HEK293T (cell line): ENCODE results near the gene INPP4A.

Source experiments
- BHLHE40 ChIP-seq: fragments of 450-650 bp; IDR thresholded peaks from 2 replicates; pipeline ENCODE4 v1.6.1; 2016; ENCODE audit warnings: mild to moderate bottlenecking, moderate library complexity, borderline replicate concordance
- ELF4 ChIP-seq: fragments of 450-650 bp; IDR thresholded peaks from 2 replicates; pipeline ENCODE4 v1.6.1; 2017; ENCODE audit warnings: antibody characterized with exemption
- FOXM1 ChIP-seq: fragments of 450-650 bp; IDR thresholded peaks from 2 replicates; pipeline ENCODE4 v1.6.1; 2017; ENCODE audit warnings: mild to moderate bottlenecking, borderline replicate concordance
- HDGF ChIP-seq: fragments of 450-650 bp; IDR thresholded peaks from 2 replicates; pipeline ENCODE4 v1.6.1; 2017; ENCODE audit warnings: antibody characterized with exemption, borderline replicate concordance
- L3MBTL2 ChIP-seq: fragments of 450-650 bp; conservative IDR thresholded peaks from 2 replicates; pipeline ENCODE4 v1.6.1; 2016; ENCODE audit warnings: mild to moderate bottlenecking
- PKNOX1 ChIP-seq: fragments of 450-650 bp; IDR thresholded peaks from 2 replicates; pipeline ENCODE4 v1.6.1; 2016
- SP1 ChIP-seq: fragments of 450-650 bp; IDR thresholded peaks from 2 replicates; pipeline ENCODE4 v1.6.1; 2017
- SUZ12 ChIP-seq: fragments of 450-650 bp; IDR thresholded peaks from 2 replicates; pipeline ENCODE4 v1.6.1; 2016; ENCODE audit warnings: mild to moderate bottlenecking

- TF ChIP-seq BHLHE40 (no peak), SP1 (no peak), SUZ12 (no peak), ELF4 (no peak), HDGF (no peak), FOXM1 (no peak), PKNOX1 (no peak), L3MBTL2 (no peak)
These were observed 26.2 kb downstream of the INPP4A start for GRCh38 chr2:98470851-98471255.
